ENCODE data around the gene ERP27. TPM values are rescaled to one million over a fixed set of nuclear protein-coding genes. Genes with fewer than 3 reads are reported as not detected.

The ERP27 gene
- total RNA-seq, 1 donor from 2014 or later = 122 TPM

GRCh38 chr12:14936224-14936861 is 2.0 kb downstream of the ERP27 start:
- DNase-seq (ENCODE audit: low spot score) = no peak

- no peak for DNase-seq (ENCODE audit: low spot score)
Observed at GRCh38 chr12:14935031-14935430, 3.3 kb downstream of the ERP27 start.

- DNase-seq (ENCODE audit: low spot score) = no peak
Observed at GRCh38 chr12:14934511-14934910, 3.8 kb downstream of the ERP27 start.

GRCh38 chr12:14931791-14932560 is 6.4 kb downstream of the ERP27 start:
- no peak for DNase-seq (ENCODE audit: low spot score)

- DNase-seq (ENCODE audit: low spot score) = no peak
Observed at GRCh38 chr12:14931359-14931758, 7.0 kb downstream of the ERP27 start.

- DNase-seq (ENCODE audit: low spot score) = no peak
Observed at GRCh38 chr12:14930299-14930698, 8.0 kb downstream of the ERP27 start.

- DNase-seq (ENCODE audit: low spot score) = no peak
Observed at GRCh38 chr12:14928931-14929330, 9.4 kb downstream of the ERP27 start.

- DNase-seq (ENCODE audit: low spot score) = no peak
Observed at GRCh38 chr12:14927267-14927666, 11.1 kb downstream of the ERP27 start.

GRCh38 chr12:14924541-14924940 is 13.8 kb downstream of the ERP27 start:
- DNase-seq (ENCODE audit: low spot score) = no peak

- DNase-seq (ENCODE audit: low spot score) = no peak
Observed at GRCh38 chr12:14923944-14924343, 14.4 kb downstream of the ERP27 start.

- DNase-seq (ENCODE audit: low spot score) = no peak
Observed at GRCh38 chr12:14921218-14921617, 17.1 kb downstream of the ERP27 start.

- DNase-seq (ENCODE audit: low spot score) = no peak
Observed at GRCh38 chr12:14920475-14921126, 17.7 kb downstream of the ERP27 start.

GRCh38 chr12:14919455-14919854 is 18.9 kb downstream of the ERP27 start:
- DNase-seq (ENCODE audit: low spot score) = no peak

- DNase-seq (ENCODE audit: low spot score) = no peak
Observed at GRCh38 chr12:14915736-14916135, 22.6 kb downstream of the ERP27 start.

- no peak for DNase-seq (ENCODE audit: low spot score)
Observed at GRCh38 chr12:14913381-14913781, 25.0 kb downstream of the ERP27 start.

- no peak for DNase-seq (ENCODE audit: low spot score)
Observed at GRCh38 chr12:14911131-14911530, 27.2 kb downstream of the ERP27 start.

- no peak for DNase-seq (ENCODE audit: low spot score)
Observed at GRCh38 chr12:14910090-14910915, 28.0 kb downstream of the ERP27 start.

- DNase-seq (ENCODE audit: low spot score) = no peak
Observed at GRCh38 chr12:14907953-14908352, 30.4 kb downstream of the ERP27 start.

- no peak for DNase-seq (ENCODE audit: low spot score)
Observed at GRCh38 chr12:14906114-14906513, 32.2 kb downstream of the ERP27 start.

- DNase-seq (ENCODE audit: low spot score) = no peak
Observed at GRCh38 chr12:14905269-14906004, 32.9 kb downstream of the ERP27 start.

GRCh38 chr12:14904854-14905253 is 33.5 kb downstream of the ERP27 start:
- no peak for DNase-seq (ENCODE audit: low spot score)
